Measurements from ENCODE around the gene GPR3. TPM values are rescaled to one million over a fixed set of nuclear protein-coding genes. Genes with fewer than 3 reads are reported as not detected.

GPR3 gene
- total and polyA plus RNA-seq, 2 donors (not counting 3 experiments of a cell fraction or from before 2014, with no cell fraction given) = 1.8 TPM

- H2AFZ ChIP-seq (ENCODE audit: low read depth, low read length) = no peak overlapping the region
- CTCF ChIA-PET = interaction anchor here (1.0 to 6.6 kb wide), 7 partner anchors 27 to 349 kb away, joined by 3 to 275 read pairs (median 5); partner anchors contain the start of gene MAP3K6
- POLR2A ChIA-PET = no interaction called here
Observed at GRCh38 chr1:27393641-27394281, 1.3 kb downstream of the GPR3 start.

More at GRCh38 chr1:27393641-27394281, 1.3 kb downstream of the GPR3 start:
- H3K4me2 ChIP-seq (ENCODE audit: insufficient read depth, low read length) = no peak overlapping the region
- peaks cover 5% of the 10 kb centered on the region for H3K79me2 ChIP-seq (ENCODE audit: control insufficient read depth, insufficient read depth, low read length)
- H3K9me1 ChIP-seq (replicated peaks; ENCODE audit: control insufficient read depth, extremely low read depth, insufficient read depth, low read length) = no peaks in the 10 kb centered on the region
- H3K9ac ChIP-seq (replicated peaks; ENCODE audit: extremely low read depth, insufficient read depth, low read length) = no peak overlapping the region
- H3K27ac ChIP-seq (ENCODE audit: insufficient read depth, low read depth, low read length) = no peak overlapping the region
- no peaks in the 10 kb centered on the region for H3K27me3 ChIP-seq (ENCODE audit: control insufficient read depth in 2 of 2, insufficient read depth in 2 of 2, low read length in 2 of 2)
- no peak for FAIRE-seq
- H4K20me1 ChIP-seq (replicated peaks; ENCODE audit: control insufficient read depth, extremely low read depth, insufficient read depth, low read length) = no peaks in the 10 kb centered on the region
- TF ChIP-seq JUN (IDR thresholded peaks at IDR 0.05; ENCODE audit: borderline replicate concordance, insufficient read depth, insufficient read length, low read depth) (no peak), POLR2AphosphoS5 (IDR thresholded peaks at IDR 0.05; ENCODE audit: insufficient read depth, low read depth, low read length) (no peak), EZH2 (IDR thresholded peaks at IDR 0.05; ENCODE audit: borderline replicate concordance, low read depth, low read length, severe bottlenecking) (no peak), FOS (IDR thresholded peaks at IDR 0.05; ENCODE audit: borderline replicate concordance, insufficient read depth, low read length) (no peak), CTCF (IDR thresholded peaks at IDR 0.05; ENCODE audit: extremely low read depth in 1 of 2, insufficient read depth in 1 of 2, low read depth in 1 of 2, low read length in 2 of 2) (no peak), MYC (IDR thresholded peaks at IDR 0.05; ENCODE audit: low read depth, low read length) (no peak), GATA2 (IDR thresholded peaks at IDR 0.05; ENCODE audit: insufficient read depth, insufficient read length, low read depth, low read length) (no peak), POLR2A (IDR thresholded peaks at IDR 0.05; ENCODE audit: low read depth, low read length) (no peak), MAX (IDR thresholded peaks at IDR 0.05; ENCODE audit: insufficient read depth, insufficient read length) (no peak)
- H3K9me3 ChIP-seq (replicated peaks; ENCODE audit: control insufficient read depth, insufficient read depth, low read length) = no peaks in the 10 kb centered on the region
- H3K36me3 ChIP-seq (ENCODE audit: control insufficient read depth in 2 of 2, extremely low read depth in 1 of 2, insufficient read depth in 2 of 2, low read length in 2 of 2) = no peaks in the 10 kb centered on the region
- dilution Hi-C loops (cut with MboI; ENCODE audit: extremely low pct_ligation_motif_present, low sequenced_read_pairs) = no loop called here
- H3K4me1 ChIP-seq (ENCODE audit: control insufficient read depth, extremely low read depth, insufficient read depth, low read length) = peaks cover 18% of the 10 kb centered on the region
- BruUV-seq (replicated peaks) = no TSS peak
- intact Hi-C loops (cut with micrococcal nuclease) = loop anchor here (5.0 to 10.0 kb wide), 3 partner anchors 71 to 351 kb away; partner anchors contain the start of gene TMEM222
- no peak overlapping the region for H3K4me3 ChIP-seq (replicated peaks in 1 of 3; ENCODE audit: insufficient read depth in 1 of 3, low read depth in 1 of 3, low read length in 3 of 3)
- DNase-seq (ENCODE audit: low read depth, low spot score) = no peak
